T-cell (primary cell): Measurements from ENCODE around the gene RBM44. TPM values are rescaled to one million over a fixed set of nuclear protein-coding genes. Genes with fewer than 3 reads are reported as not detected.

Experiments
- ATAC-seq, 4 experiments: fragments of 200-7000 bp in 3 of 4; fragments of 150-1000 bp in 1 of 4; cut with Tn5 transposase; replicated peaks in 1 of 4; 1 replicate in 3 of 4; 2 replicates in 1 of 4; pipeline ENCODE4 v1.10.0; 2021; ENCODE audit warnings: moderate library complexity in 3 of 4, mild to moderate bottlenecking in 2 of 4, moderate number of reproducible peaks in 1 of 4
- CTCF ChIA-PET, 2 donors: fragments of 300-600 bp; sonication (Branson Sonifier 250); formaldehyde crosslinking; loops; one replicate each; lab custom pipeline; 2022; ENCODE audit warnings: antibody characterized with exemption in 2 of 2; lab: Charles Lee
- POLR2A ChIA-PET, 2 donors: fragments of 300-600 bp; sonication (Branson Sonifier 250); formaldehyde crosslinking; loops; one replicate each; lab custom pipeline; 2022; ENCODE audit warnings: antibody characterized with exemption in 2 of 2; lab: Charles Lee
- DNase-seq, 35 experiments: peaks; one replicate each; pipeline versions ENCODE4 v3.0.0 to v3.0.0-alpha.2; 2013 to 2023
- H3K27ac ChIP-seq: one replicate; pipeline ENCODE4 v1.5.1; 2013; ENCODE audit warnings: low read length
- H3K27me3 ChIP-seq, 2 experiments: replicated peaks in 1 of 2; 1 replicate in 1 of 2; 2 replicates in 1 of 2; pipeline versions ENCODE4 v1.6.1 to v1.7.0; 2013; ENCODE audit warnings: low read length in 1 of 2, mixed read lengths in 1 of 2; ENCODE audit not compliant: control insufficient read depth in 2 of 2, insufficient read depth in 2 of 2; ENCODE audit errors: extremely low read depth in 1 of 2
- H3K36me3 ChIP-seq, 2 donors: 1 replicate in 1 of 2; 2 replicates in 1 of 2; pipeline versions ENCODE4 v1.6.1 to v1.7.0; 2013; ENCODE audit warnings: low read length in 1 of 2; ENCODE audit not compliant: control insufficient read depth in 2 of 2, insufficient read depth in 1 of 2; ENCODE audit errors: extremely low read depth in 1 of 2
- H3K4me1 ChIP-seq, 2 experiments: 1 replicate in 1 of 2; 2 replicates in 1 of 2; pipeline versions ENCODE4 v1.6.1 to v1.7.0; 2013; ENCODE audit warnings: low read length in 2 of 2, mixed read lengths in 1 of 2; ENCODE audit not compliant: insufficient read depth in 2 of 2, control insufficient read depth in 1 of 2; ENCODE audit errors: extremely low read depth in 1 of 2
- H3K4me3 ChIP-seq, 2 donors: 1 replicate in 1 of 2; 2 replicates in 1 of 2; pipeline versions ENCODE4 v1.5.1 to v1.7.0; 2013; ENCODE audit warnings: mild to moderate bottlenecking in 2 of 2, low read length in 1 of 2, moderate library complexity in 1 of 2; ENCODE audit not compliant: control insufficient read depth in 1 of 2; ENCODE audit errors: extremely low read depth in 1 of 2
- H3K9me3 ChIP-seq: 2 replicates; pipeline ENCODE4 v1.7.0; 2013
- H3K27ac Mint-ChIP-seq, 2 donors: one replicate each; pipeline ENCODE4 v1.8.0; 2020 to 2021; ENCODE audit warnings: mild to moderate bottlenecking in 2 of 2, mixed read lengths in 2 of 2
- H3K27me3 Mint-ChIP-seq, 2 donors: one replicate each; pipeline ENCODE4 v1.8.0; 2021 to 2022; ENCODE audit warnings: mixed read lengths in 2 of 2
- H3K36me3 Mint-ChIP-seq: one replicate; pipeline ENCODE4 v1.8.0; 2021; ENCODE audit warnings: mixed read lengths
- H3K4me1 Mint-ChIP-seq, 3 donors: one replicate each; pipeline ENCODE4 v1.8.0; 2020 to 2022; ENCODE audit warnings: mixed read lengths in 3 of 3, mild to moderate bottlenecking in 1 of 3
- H3K4me3 Mint-ChIP-seq, 3 donors: one replicate each; pipeline ENCODE4 v1.8.0; 2020 to 2022; ENCODE audit warnings: mild to moderate bottlenecking in 3 of 3, mixed read lengths in 3 of 3, moderate library complexity in 3 of 3
- H3K9me3 Mint-ChIP-seq, 3 donors: one replicate each; pipeline ENCODE4 v1.8.0; 2020 to 2022; ENCODE audit warnings: mixed read lengths in 3 of 3
- WGBS: methylation state at CpG from one replicate; pipeline ENCODE4 v1.1.5; 2013; ENCODE audit warnings: missing lambda C conversion rate; ENCODE audit not compliant: insufficient coverage; 5-methylcytosine and 5-hydroxymethylcytosine counted together
- total RNA-seq, 35 experiments: library from RNA in 6 of 35; stranded (reverse) in 6 of 35; fragments of 120-200 nt in 1 of 35; gene quantifications; one replicate each; pipeline versions ENCODE4 v1.2.1 to v1.2.4 and lab custom pipeline; 2013 to 2026

The RBM44 gene
- total RNA-seq, 5 donors from 2014 or later (not counting 1 experiment from before 2014, with no cell fraction given), result 0.53 to 2.8 (median 0.98) TPM

GRCh38 chr2:237854295-237854694 lies 55.7 kb downstream of the RBM44 start:
- no peaks in the 10 kb centered on the region for H3K36me3 ChIP-seq
- no peaks in the 10 kb centered on the region for H3K9me3 ChIP-seq
- peaks cover 2 to 19% of the 10 kb centered on the region in 2 experiments for H3K27me3 ChIP-seq
- H3K27ac ChIP-seq, result no peak overlapping the region
- Mint-ChIP-seq H3K4me3 (no peak overlapping the region), H3K27ac (no peak overlapping the region), H3K27me3 (peaks cover 14 to 20% of the 10 kb centered on the region in 2 donors), H3K4me1 (peaks cover 5 to 9% (median 8%) of the 10 kb centered on the region in 3 donors), H3K9me3 (no peaks in the 10 kb centered on the region), H3K36me3 (no peaks in the 10 kb centered on the region)
- POLR2A ChIA-PET, result no interaction called here
- CTCF ChIA-PET, result interaction anchor here (0.5 to 1.1 kb wide), 2 partner anchors 286 to 409 kb away, joined by 3 to 10 read pairs; no protein-coding TSS in a partner anchor
- H3K4me3 ChIP-seq, result no peak overlapping the region
- no peak for ATAC-seq
- no peak for DNase-seq
- H3K4me1 ChIP-seq, result peaks cover 0 to 12% of the 10 kb centered on the region in 2 experiments
- no CpG with 5 or more reads among the region's 3 CpGs for whole genome bisulfite sequencing

- Mint-ChIP-seq H3K36me3 (no peaks in the 10 kb centered on the region), H3K27ac (no peak overlapping the region), H3K27me3 (peaks cover 32 to 35% of the 10 kb centered on the region in 2 donors), H3K4me1 (peaks cover 8 to 16% (median 10%) of the 10 kb centered on the region in 3 donors), H3K4me3 (no peak overlapping the region), H3K9me3 (no peaks in the 10 kb centered on the region)
- DNase-seq (no peak), ATAC-seq (no peak)
- H3K36me3 ChIP-seq, result no peaks in the 10 kb centered on the region
- H3K4me3 ChIP-seq, result no peak overlapping the region
- peaks cover 0 to 18% of the 10 kb centered on the region in 2 experiments for H3K4me1 ChIP-seq
- peaks cover 2 to 45% of the 10 kb centered on the region in 2 experiments for H3K27me3 ChIP-seq
- CTCF ChIA-PET, result interaction anchor here in 1 of 2 donors (0.6 to 1.0 kb wide), 3 partner anchors 41 to 406 kb away, joined by 3 to 4 read pairs (median 4); no protein-coding TSS in a partner anchor
- no CpG with 5 or more reads among the region's 8 CpGs for whole genome bisulfite sequencing
- POLR2A ChIA-PET, result no interaction called here
- no peaks in the 10 kb centered on the region for H3K9me3 ChIP-seq
- H3K27ac ChIP-seq, result no peak overlapping the region
Observed at GRCh38 chr2:237857791-237858190, 59.2 kb downstream of the RBM44 start.

- Mint-ChIP-seq H3K27me3 (peaks cover 32 to 35% of the 10 kb centered on the region in 2 donors), H3K4me3 (peak overlapping the region in 2 of 3 donors; percentile 49 to 71), H3K36me3 (no peaks in the 10 kb centered on the region), H3K27ac (no peak overlapping the region), H3K9me3 (no peaks in the 10 kb centered on the region), H3K4me1 (peaks cover 8 to 16% (median 10%) of the 10 kb centered on the region in 3 donors)
- ATAC-seq, result peak; percentile 48 to 76 (median 66)
- no peak overlapping the region for H3K4me3 ChIP-seq
- ChIA-PET POLR2A (no interaction called here), CTCF (interaction anchor here in 1 of 2 donors (0.6 to 1.0 kb wide), 3 partner anchors 42 to 405 kb away, joined by 3 to 4 read pairs (median 4); no protein-coding TSS in a partner anchor)
- no peak overlapping the region for H3K27ac ChIP-seq
- 62% methylated on average over 8 of the region's 14 CpGs for WGBS
- H3K4me1 ChIP-seq, result peaks cover 0 to 18% of the 10 kb centered on the region in 2 experiments
- H3K9me3 ChIP-seq, result no peaks in the 10 kb centered on the region
- H3K27me3 ChIP-seq, result peaks cover 2 to 52% of the 10 kb centered on the region in 2 experiments
- peak in 22 of 35 experiments; percentile 13 to 65 (median 25) for DNase-seq
- H3K36me3 ChIP-seq, result no peaks in the 10 kb centered on the region
Observed at GRCh38 chr2:237858294-237859081, 59.9 kb downstream of the RBM44 start.

DNA sequence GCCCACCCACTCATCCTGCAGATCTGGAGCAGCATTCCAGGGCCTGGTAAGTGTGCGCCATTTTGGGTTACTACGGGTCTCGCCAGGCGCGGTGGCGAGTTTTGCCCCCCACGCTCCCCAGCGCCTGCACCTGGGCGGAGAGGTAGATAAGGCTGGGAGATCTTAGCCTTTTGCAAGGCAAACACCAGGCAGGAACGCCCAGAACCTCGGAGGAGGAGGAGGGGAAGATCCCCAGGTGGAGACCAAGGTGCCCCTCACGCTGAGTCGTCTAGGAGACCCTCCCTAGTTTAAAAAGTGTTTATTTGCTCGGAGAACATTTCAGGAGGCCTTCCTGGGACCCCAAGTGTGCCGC lies 60.5 kb downstream of the RBM44 start:
- ATAC-seq (no peak), DNase-seq (no peak)
- Mint-ChIP-seq H3K4me3 (peak overlapping the region in 2 of 3 donors; percentile 13 to 71), H3K27me3 (peaks cover 32 to 35% of the 10 kb centered on the region in 2 donors), H3K36me3 (no peaks in the 10 kb centered on the region), H3K9me3 (no peaks in the 10 kb centered on the region), H3K27ac (no peak overlapping the region), H3K4me1 (peaks cover 8 to 16% (median 10%) of the 10 kb centered on the region in 3 donors)
- 71% methylated on average over 13 of the region's 15 CpGs for WGBS
- Histone ChIP-seq H3K27ac (no peak overlapping the region), H3K9me3 (no peaks in the 10 kb centered on the region), H3K36me3 (no peaks in the 10 kb centered on the region), H3K27me3 (peaks cover 2 to 58% of the 10 kb centered on the region in 2 experiments), H3K4me3 (no peak overlapping the region), H3K4me1 (peaks cover 0 to 18% of the 10 kb centered on the region in 2 experiments)
- ChIA-PET POLR2A (no interaction called here), CTCF (no interaction called here)

DNA sequence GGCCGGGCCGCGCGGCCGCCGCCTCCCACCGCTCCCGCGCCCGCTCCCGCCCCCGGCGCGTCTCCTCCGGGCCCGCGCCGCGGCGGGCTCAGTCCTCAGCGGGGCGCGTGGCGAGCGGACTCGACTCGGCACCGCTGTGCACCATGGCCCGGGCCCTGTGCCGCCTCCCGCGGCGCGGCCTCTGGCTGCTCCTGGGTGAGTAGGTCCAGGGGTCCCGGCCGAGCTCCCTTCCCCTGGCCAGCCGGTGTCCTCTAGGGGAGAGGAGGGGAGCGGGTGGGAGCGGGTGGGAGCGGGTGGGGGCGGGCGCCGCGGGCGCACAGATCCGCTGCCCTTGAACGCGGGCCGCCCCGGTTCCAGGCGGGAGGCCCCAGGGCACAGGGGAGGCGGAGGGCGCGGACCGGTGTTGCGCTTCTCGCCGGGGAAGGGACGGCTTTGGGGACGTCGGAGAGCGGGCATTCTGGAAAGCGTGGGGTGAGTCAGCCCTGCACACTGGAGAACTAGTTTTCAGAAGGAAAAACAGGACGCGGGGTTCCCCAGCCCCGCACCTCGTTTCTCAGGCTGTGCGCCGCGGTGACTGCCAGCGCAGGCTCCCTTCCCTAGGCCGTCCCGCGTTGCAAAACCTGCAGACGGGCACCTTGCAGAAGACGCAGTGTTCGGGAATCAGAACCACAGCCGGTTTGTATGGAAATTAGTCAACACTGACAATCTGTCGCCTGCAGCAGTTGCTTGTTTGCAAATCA lies 61.1 kb downstream of the RBM44 start, which contains the start of gene RAMP1:
TSS of gene RAMP1 (plus strand) at position 91 of the 740 bp plus-strand sequence. CDS start at position 144, 53 bp downstream.
- CTCF ChIA-PET, result no interaction called here

More for the DNA sequence above, 61.1 kb downstream of the RBM44 start, which contains the start of gene RAMP1:
- POLR2A ChIA-PET, result no interaction called here
- Histone ChIP-seq H3K27me3 (peaks cover 2 to 64% of the 10 kb centered on the region in 2 experiments), H3K4me3 (no peak within 1 kb of the TSS), H3K36me3 (no peaks in the 10 kb centered on the region), H3K4me1 (peaks cover 0 to 18% of the 10 kb centered on the region in 2 experiments), H3K27ac (no peak within 1 kb of the TSS), H3K9me3 (no peaks in the 10 kb centered on the region)
- Mint-ChIP-seq H3K9me3 (no peaks in the 10 kb centered on the region), H3K27me3 (peaks cover 32 to 38% of the 10 kb centered on the region in 2 donors), H3K4me3 (peak within 1 kb of the TSS; percentile 49 to 71 (median 51)), H3K27ac (no peak within 1 kb of the TSS), H3K4me1 (peaks cover 8 to 16% (median 10%) of the 10 kb centered on the region in 3 donors), H3K36me3 (no peaks in the 10 kb centered on the region)
- 2% methylated on average over 74 of the region's 79 CpGs for WGBS
- ATAC-seq (peak in 3 of 4 experiments; percentile 42 to 66 (median 42)), DNase-seq (no peak)
